Liver (tissue), 9 donors: Measurements from ENCODE around the gene ELF1. TPM values are rescaled to one million over a fixed set of nuclear protein-coding genes. Genes with fewer than 3 reads are reported as not detected.

Experiments
- DNase-seq: peaks from one replicate; pipeline ENCODE4 v3.0.0-alpha.2; 2017; ENCODE audit warnings: low spot score
- H3K27ac ChIP-seq, 2 donors: one replicate each; pipeline ENCODE4 v1.7.0; 2013; ENCODE audit warnings: inconsistent platforms in 2 of 2, low read length in 2 of 2, control low read depth in 1 of 2, low read depth in 1 of 2, mild to moderate bottlenecking in 1 of 2
- H3K27me3 ChIP-seq, 4 donors: one replicate each; pipeline versions ENCODE4 v1.6.1 to v1.7.0; 2013; ENCODE audit warnings: low read length in 3 of 4, inconsistent platforms in 1 of 4, mild to moderate bottlenecking in 1 of 4, moderate library complexity in 1 of 4; ENCODE audit not compliant: control insufficient read depth in 4 of 4, insufficient read depth in 4 of 4
- H3K36me3 ChIP-seq, 4 donors: one replicate each; pipeline versions ENCODE4 v1.6.1 to v1.7.0; 2013; ENCODE audit warnings: low read length in 3 of 4, mild to moderate bottlenecking in 3 of 4, low read depth in 1 of 4, moderate library complexity in 1 of 4; ENCODE audit not compliant: control insufficient read depth in 4 of 4, insufficient read depth in 3 of 4
- H3K4me1 ChIP-seq, 4 donors: one replicate each; pipeline versions ENCODE4 v1.6.1 to v1.7.0; 2013; ENCODE audit warnings: low read length in 3 of 4, mild to moderate bottlenecking in 3 of 4, moderate library complexity in 1 of 4; ENCODE audit not compliant: control insufficient read depth in 4 of 4, insufficient read depth in 4 of 4
- H3K4me3 ChIP-seq, 3 donors: one replicate each; pipeline versions ENCODE4 v1.6.1 to v1.7.0; 2013; ENCODE audit warnings: low read length in 3 of 3, control low read depth in 1 of 3, low read depth in 1 of 3, mild to moderate bottlenecking in 1 of 3
- H3K9ac ChIP-seq, 2 donors: one replicate each; pipeline ENCODE4 v1.7.0; 2013; ENCODE audit warnings: low read length in 2 of 2, mild to moderate bottlenecking in 2 of 2, moderate library complexity in 2 of 2, control low read depth in 1 of 2, low read depth in 1 of 2
- H3K9me3 ChIP-seq, 4 donors: one replicate each; pipeline versions ENCODE4 v1.6.1 to v1.7.0; 2013; ENCODE audit warnings: low read length in 3 of 4; ENCODE audit not compliant: control insufficient read depth in 4 of 4
- ATF3 ChIP-seq: IDR thresholded peaks from 2 replicates; pipeline ENCODE4 v1.6.1; 2016; ENCODE audit warnings: antibody characterized with exemption
- CTCF ChIP-seq: fragments of 150-350 bp; IDR thresholded peaks from 2 replicates; pipeline ENCODE4 v1.5.1; 2017; ENCODE audit warnings: improper control_type of control experiment, low read depth, low read length; ENCODE audit not compliant: missing input control
- FOXA1 ChIP-seq: IDR thresholded peaks from 2 replicates; pipeline ENCODE4 v1.6.1; 2016; ENCODE audit warnings: antibody characterized with exemption
- FOXA2 ChIP-seq: IDR thresholded peaks from 2 replicates; pipeline ENCODE4 v1.6.1; 2016; ENCODE audit warnings: antibody characterized with exemption
- GABPA ChIP-seq, 2 donors: IDR thresholded peaks in 1 of 2; conservative IDR thresholded peaks in 1 of 2; 2 replicates each; pipeline ENCODE4 v1.6.1; 2016; ENCODE audit warnings: antibody characterized with exemption in 2 of 2, mild to moderate bottlenecking in 1 of 2, moderate library complexity in 1 of 2
- HNF4A ChIP-seq, 2 donors: conservative IDR thresholded peaks; 2 replicates each; pipeline ENCODE4 v1.6.1; 2016; ENCODE audit warnings: antibody characterized with exemption in 2 of 2, mild to moderate bottlenecking in 2 of 2
- HNF4G ChIP-seq: IDR thresholded peaks from 2 replicates; pipeline ENCODE4 v1.6.1; 2016; ENCODE audit warnings: antibody characterized with exemption
- JUND ChIP-seq, 2 donors: IDR thresholded peaks; 2 replicates each; pipeline ENCODE4 v1.6.1; 2016; ENCODE audit warnings: antibody characterized with exemption in 2 of 2
- NR2F2 ChIP-seq: IDR thresholded peaks from 2 replicates; pipeline ENCODE4 v1.6.1; 2016; ENCODE audit warnings: antibody characterized with exemption
- RAD21 ChIP-seq, 2 donors: IDR thresholded peaks; 2 replicates each; pipeline ENCODE4 v1.6.1; 2016; ENCODE audit warnings: antibody characterized with exemption in 2 of 2, mild to moderate bottlenecking in 2 of 2
- REST ChIP-seq: IDR thresholded peaks from 2 replicates; pipeline ENCODE4 v1.6.1; 2016; ENCODE audit warnings: antibody characterized with exemption, mild to moderate bottlenecking
- RXRA ChIP-seq, 2 donors: IDR thresholded peaks; 2 replicates each; pipeline ENCODE4 v1.6.1; 2017 to 2018; ENCODE audit warnings: antibody characterized with exemption in 2 of 2, mild to moderate bottlenecking in 1 of 2
- SP1 ChIP-seq: IDR thresholded peaks from 2 replicates; pipeline ENCODE4 v1.6.1; 2018; ENCODE audit warnings: antibody characterized with exemption, mild to moderate bottlenecking
- TAF1 ChIP-seq: conservative IDR thresholded peaks from 2 replicates; pipeline ENCODE4 v1.6.1; 2016; ENCODE audit warnings: antibody characterized with exemption, mild to moderate bottlenecking
- YY1 ChIP-seq: IDR thresholded peaks from 2 replicates; pipeline ENCODE4 v1.6.1; 2016; ENCODE audit warnings: antibody characterized with exemption, mild to moderate bottlenecking
- polyA plus RNA-seq, 2 donors: library from polyadenylated mRNA; stranded (reverse) in 1 of 2; unstranded in 1 of 2; fragments of 200-250 nt in 1 of 2; fragments of >200 nt in 1 of 2; fragmentation: Nextera tagmentation in 1 of 2; extraction: Ambion mirVana in 1 of 2; gene quantifications; one replicate each; pipeline versions ENCODE4 v1.2.1 to v1.2.3, GENCODE V29; 2013 to 2015
- total RNA-seq, 2 donors: library from RNA; depleted of rRNA; stranded (reverse); fragments of >200 nt; gene quantifications; one replicate each; pipeline ENCODE4 v1.2.3, GENCODE V29; 2014
- TF ChIP-seq, protein P1 (sequence below): IDR thresholded peaks from 2 replicates; pipeline ENCODE4 v1.6.1; 2016; ENCODE audit warnings: antibody characterized with exemption
- donor health status: healthy.
- donor health status: healthy.
- donor health status: healthy.
- donor health status: healthy.
- donor health status: healthy.

Gene ELF1
- total and polyA plus RNA-seq, 4 donors: 15.3 to 57.2 (median 26.5) TPM

DNA sequence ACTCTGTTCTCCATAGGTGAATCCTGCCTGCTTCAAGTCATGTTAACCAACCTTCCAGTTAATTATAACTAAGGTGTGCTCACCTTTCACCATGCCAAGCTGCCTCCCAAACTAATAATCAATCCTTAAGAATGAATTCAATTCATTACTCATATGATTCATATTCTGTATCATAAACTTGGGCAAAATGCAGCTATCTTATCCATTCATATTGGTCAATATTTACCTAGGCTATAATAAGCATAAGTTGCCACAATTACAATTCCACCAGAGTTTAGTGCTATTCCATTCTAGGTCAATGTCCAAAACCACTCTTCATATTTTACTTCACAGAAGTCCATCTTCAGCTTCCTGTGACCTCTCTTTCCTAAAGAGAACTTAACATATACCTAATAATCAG lies 13.4 kb downstream of the ELF1 start:
- Histone ChIP-seq H3K27ac (peak overlapping the region in 1 of 2 donors; percentile 32), H3K4me1 (peaks cover 9 to 27% (median 17%) of the 10 kb centered on the region in 4 donors), H3K27me3 (no peaks in the 10 kb centered on the region), H3K9me3 (no peaks in the 10 kb centered on the region), H3K4me3 (no peak overlapping the region), H3K9ac (no peak overlapping the region), H3K36me3 (no peaks in the 10 kb centered on the region)
- TF ChIP-seq REST: no peak
- TF ChIP-seq, protein P1, sequence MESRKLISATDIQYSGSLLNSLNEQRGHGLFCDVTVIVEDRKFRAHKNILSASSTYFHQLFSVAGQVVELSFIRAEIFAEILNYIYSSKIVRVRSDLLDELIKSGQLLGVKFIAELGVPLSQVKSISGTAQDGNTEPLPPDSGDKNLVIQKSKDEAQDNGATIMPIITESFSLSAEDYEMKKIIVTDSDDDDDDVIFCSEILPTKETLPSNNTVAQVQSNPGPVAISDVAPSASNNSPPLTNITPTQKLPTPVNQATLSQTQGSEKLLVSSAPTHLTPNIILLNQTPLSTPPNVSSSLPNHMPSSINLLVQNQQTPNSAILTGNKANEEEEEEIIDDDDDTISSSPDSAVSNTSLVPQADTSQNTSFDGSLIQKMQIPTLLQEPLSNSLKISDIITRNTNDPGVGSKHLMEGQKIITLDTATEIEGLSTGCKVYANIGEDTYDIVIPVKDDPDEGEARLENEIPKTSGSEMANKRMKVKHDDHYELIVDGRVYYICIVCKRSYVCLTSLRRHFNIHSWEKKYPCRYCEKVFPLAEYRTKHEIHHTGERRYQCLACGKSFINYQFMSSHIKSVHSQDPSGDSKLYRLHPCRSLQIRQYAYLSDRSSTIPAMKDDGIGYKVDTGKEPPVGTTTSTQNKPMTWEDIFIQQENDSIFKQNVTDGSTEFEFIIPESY: no peak
- TF ChIP-seq JUND (IDR thresholded peaks at IDR 0.05): no peak
- no peak for TF ChIP-seq RXRA (IDR thresholded peaks at IDR 0.05)
- TF ChIP-seq FOXA2: no peak
- no peak for TF ChIP-seq NR2F2
- no peak for TF ChIP-seq RAD21 (IDR thresholded peaks at IDR 0.05)
- TF ChIP-seq FOXA1: no peak
- no peak for TF ChIP-seq TAF1
- TF ChIP-seq YY1: no peak
- no peak for TF ChIP-seq HNF4G
- TF ChIP-seq GABPA (IDR thresholded peaks at IDR 0.05 in 1 of 2, conservative IDR thresholded peaks at IDR 0.05 in 1 of 2): no peak
- TF ChIP-seq CTCF: no peak
- no peak for TF ChIP-seq ATF3
- no peak for TF ChIP-seq HNF4A (conservative IDR thresholded peaks at IDR 0.05)
- no peak for TF ChIP-seq SP1
- DNase-seq: no peak
